AG09309 (cell line): ENCODE data around the gene FKBP1A.
A peak's percentile ranks its signal among the peaks of the same experiment; 100 is the strongest.

Experiments
- DNase-seq: peaks from one replicate; pipeline ENCODE4 v3.0.0-alpha.2; 2010; ENCODE audit warnings: low read depth
- H3K4me3 ChIP-seq: 2 replicates; pipeline ENCODE4 v1.5.1; 2011; ENCODE audit warnings: mild to moderate bottlenecking, low read depth, low read length, moderate library complexity; ENCODE audit not compliant: control insufficient read depth
- TF ChIP-seq, protein P1 (sequence below): IDR thresholded peaks from 2 replicates; pipeline ENCODE4 v1.5.1; 2011; ENCODE audit warnings: mild to moderate bottlenecking, low read depth, low read length, inconsistent platforms; ENCODE audit not compliant: insufficient read depth, control insufficient read depth; ENCODE audit errors: missing control alignments

FKBP1A gene

DNA sequence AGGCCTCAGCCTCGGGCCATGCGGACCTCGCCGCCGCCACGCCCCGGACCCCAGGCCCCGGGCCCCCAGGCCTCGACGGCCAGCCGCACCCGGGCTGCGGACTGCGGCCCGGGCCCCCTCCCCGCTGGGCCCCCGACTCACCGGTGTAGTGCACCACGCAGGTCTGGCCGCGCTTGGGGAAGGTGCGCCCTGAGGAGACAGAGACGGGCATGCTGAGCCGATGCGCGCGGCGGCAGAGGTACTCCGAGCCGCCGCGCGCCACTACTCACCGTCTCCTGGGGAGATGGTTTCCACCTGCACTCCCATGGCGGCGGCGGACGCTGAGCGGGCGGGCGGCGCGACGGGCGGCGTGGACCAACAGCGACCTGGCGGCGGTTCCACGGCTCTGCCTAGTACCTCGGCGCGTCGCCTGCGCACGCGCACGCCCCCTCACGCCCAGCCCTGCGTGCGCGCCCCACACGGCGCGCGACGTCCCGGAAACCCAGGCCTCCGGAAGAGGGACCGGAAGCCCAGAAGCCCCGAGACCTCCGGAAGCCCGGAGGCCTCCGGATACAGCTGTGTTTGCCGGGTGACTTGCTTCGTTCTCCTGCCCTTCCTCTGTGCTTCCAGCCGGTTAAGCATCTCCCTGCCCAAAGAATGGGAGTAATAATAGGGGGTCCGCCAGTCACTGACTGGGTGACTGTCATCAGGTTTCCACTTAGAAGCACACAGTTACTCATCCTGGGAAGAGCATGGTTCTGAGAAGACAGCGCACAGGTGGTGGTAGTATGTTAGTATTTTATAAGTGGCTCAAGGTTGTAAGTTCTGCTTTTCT is at the start of gene FKBP1A:
FKBP1A (minus strand) TSS at position 362 of the 814 bp plus-strand sequence; CDS start at position 306, 56 bp downstream.
- TF ChIP-seq, protein P1, sequence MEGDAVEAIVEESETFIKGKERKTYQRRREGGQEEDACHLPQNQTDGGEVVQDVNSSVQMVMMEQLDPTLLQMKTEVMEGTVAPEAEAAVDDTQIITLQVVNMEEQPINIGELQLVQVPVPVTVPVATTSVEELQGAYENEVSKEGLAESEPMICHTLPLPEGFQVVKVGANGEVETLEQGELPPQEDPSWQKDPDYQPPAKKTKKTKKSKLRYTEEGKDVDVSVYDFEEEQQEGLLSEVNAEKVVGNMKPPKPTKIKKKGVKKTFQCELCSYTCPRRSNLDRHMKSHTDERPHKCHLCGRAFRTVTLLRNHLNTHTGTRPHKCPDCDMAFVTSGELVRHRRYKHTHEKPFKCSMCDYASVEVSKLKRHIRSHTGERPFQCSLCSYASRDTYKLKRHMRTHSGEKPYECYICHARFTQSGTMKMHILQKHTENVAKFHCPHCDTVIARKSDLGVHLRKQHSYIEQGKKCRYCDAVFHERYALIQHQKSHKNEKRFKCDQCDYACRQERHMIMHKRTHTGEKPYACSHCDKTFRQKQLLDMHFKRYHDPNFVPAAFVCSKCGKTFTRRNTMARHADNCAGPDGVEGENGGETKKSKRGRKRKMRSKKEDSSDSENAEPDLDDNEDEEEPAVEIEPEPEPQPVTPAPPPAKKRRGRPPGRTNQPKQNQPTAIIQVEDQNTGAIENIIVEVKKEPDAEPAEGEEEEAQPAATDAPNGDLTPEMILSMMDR, result no peak
- DNase-seq, result no peak
- peak within 1 kb of the TSS; percentile 82 for H3K4me3 ChIP-seq

DNA sequence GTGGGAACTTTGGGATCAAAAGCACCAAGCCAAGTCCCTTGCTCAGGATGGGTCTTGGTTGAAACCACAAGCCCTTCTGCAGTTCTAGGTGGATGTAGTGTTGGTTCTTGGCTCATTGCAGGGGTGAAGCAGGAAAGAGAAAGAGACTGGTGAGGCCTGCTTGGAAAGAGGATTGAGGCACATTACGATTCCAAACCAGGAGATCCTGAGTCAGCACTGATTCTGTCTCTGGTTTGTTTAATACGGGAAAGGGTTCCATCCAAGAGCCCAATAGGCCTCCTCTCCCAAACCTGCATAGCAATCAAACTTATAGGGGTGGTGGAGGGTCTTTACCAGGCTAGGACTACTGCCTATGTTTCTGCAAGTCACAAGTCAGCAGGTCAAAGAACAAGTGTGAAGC is 49.5 kb upstream of the FKBP1A start:
- TF ChIP-seq, protein P1, result no peak
- no peak overlapping the region for H3K4me3 ChIP-seq
- DNase-seq, result no peak

DNA sequence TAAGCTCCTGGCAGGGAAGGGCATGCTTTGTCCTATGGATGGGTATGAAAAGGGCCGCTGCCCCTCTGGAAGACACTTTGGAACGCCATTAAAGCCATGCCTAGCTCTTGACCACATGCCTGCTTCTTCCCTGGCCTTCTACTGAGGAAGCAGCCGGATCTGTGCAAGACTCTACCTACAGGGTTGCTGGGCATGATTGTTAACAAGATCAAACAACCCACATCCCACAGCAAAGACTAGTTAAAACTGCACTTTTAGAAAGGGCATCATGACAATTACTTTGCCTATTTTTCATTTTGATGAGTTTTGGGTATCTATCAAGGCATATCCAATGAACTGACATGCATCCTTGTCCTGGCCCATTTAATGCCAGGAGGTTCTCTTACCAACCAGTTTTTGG is 48.3 kb upstream of the FKBP1A start:
- no peak overlapping the region for H3K4me3 ChIP-seq
- DNase-seq, result no peak
- TF ChIP-seq, protein P1, result no peak

DNA sequence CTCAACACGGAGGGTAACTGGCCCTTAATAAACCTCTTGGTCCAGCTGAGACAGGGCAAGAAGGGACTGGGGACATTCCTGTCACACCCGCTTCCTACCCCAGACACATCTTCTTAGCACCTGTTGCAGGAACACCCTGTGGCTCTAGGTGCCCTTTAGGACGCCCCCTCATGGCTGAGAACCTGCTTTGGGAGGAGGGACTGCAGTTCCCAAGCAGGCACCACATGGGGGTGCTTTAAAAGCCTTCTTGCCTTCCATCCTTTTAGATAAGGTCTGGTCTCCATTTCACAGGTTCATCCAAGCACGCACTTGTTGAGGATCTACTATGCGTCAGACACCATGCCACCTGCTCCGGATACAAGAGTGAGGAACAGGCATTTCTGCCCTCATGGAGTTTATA is 47.2 kb upstream of the FKBP1A start:
- H3K4me3 ChIP-seq, result no peak overlapping the region
- DNase-seq, result no peak
- TF ChIP-seq, protein P1, result peak; percentile 61

DNA sequence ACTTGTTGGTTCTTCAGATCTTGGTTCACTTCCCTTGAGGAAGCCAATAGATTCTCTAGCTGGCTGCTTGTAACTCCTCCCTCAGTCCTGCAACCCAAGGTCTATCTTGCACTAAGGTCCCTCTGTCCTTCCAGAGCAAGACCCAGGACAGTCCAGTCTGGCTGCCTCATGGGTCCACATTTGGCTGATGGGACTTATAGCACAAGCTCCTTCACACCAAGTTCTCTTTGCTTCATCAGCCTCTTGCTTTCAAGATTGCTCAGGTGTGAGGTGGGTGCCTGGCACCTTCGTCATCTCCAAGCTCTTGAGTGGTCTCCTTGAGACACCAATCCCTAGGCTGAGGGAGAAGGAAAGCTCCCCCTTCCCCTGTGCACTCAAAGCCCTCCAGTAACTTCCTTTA is 45.5 kb upstream of the FKBP1A start:
- TF ChIP-seq, protein P1, result no peak
- no peak overlapping the region for H3K4me3 ChIP-seq
- no peak for DNase-seq

DNA sequence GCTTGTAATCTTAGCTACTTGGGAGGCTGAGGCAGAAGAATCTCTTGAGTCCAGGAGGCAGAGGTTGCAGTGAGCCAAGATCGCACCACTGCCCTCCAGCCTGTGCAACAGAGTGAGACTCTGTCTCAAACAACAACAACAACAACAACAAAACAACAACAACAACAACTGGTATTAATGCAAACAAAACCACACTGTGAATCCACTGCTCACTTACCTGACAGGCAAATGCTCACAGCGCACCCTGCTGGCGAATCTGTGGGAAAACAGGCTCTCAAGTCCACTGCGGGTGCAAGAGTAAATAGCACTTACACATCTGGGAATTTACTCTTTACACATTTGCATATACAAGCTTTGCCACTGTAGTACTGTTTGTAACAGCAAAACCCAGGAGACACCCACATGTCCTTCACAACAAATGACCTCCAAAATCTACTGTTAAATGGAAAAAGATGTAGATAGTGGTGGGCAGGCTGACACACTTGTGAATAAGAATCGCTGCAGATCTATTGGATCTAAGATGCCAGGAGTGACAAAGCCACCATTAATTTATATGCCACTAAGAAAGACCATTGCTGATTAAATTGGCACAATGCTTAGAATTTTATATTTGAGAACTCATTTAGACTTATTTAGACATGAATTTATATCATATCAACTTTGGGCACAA is 44.5 kb upstream of the FKBP1A start:
- TF ChIP-seq, protein P1, result peak; percentile 85
- H3K4me3 ChIP-seq, result no peak overlapping the region
- DNase-seq, result peak; percentile 35
